GM18502 (cell line): Measurements from ENCODE around the gene RBFA.
"Not testable (repeated sequence)": the region's sequence is repeated elsewhere in the genome, so short reads cannot be mapped to it uniquely, and the experiment has no call there.

ENCODE experiments used
- ATAC-seq: cut with Tn5 transposase; IDR thresholded peaks from one replicate; pipeline ENCODE4 v1.9.1; 2021; ENCODE audit warnings: mild to moderate bottlenecking; ENCODE audit not compliant: unreplicated experiment, poor library complexity

The RBFA gene, protein sequence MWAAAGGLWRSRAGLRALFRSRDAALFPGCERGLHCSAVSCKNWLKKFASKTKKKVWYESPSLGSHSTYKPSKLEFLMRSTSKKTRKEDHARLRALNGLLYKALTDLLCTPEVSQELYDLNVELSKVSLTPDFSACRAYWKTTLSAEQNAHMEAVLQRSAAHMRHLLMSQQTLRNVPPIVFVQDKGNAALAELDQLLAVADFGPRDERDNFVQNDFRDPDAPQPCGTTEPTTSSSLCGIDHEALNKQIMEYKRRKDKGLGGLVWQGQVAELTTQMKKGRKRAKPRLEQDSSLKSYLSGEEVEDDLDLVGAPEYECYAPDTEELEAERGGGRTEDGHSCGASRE

DNA sequence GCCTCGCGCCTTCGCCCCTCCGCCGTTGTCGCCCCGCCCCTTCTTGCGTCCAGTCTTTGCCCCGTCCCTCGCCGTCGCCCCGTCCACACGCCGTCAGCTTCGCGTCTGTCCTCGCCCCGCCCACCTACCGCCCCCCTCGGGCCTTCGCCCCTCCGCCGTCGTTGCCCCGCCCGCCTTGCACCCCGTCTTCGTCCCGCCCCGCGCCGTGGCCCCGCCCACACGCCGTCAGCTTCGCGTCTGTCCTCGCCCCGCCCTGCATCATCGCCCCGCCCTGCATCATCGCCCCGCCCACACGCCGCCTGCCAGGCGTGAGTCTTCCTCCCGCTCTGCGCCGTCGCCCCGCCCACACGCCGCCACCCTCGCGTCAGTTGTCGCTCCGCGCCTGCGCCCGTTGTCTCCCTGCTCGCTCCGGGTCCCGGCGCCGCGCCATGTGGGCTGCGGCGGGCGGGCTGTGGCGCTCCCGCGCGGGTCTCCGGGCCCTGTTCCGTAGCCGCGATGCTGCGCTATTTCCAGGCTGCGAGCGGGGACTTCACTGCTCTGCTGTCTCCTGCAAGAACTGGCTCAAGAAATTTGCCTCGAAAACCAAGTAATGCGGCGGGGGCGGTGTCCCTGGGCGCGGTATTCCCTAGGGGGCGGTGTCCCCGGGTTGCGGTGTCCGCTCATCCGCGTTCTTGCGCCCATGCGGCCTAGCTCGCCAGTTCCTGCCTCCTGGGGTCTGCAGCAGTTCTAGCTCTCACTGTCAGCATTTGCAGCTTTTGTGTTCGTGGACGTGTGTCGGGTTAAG lies at the start of gene RBFA:
Gene RBFA, plus strand, starts transcription at position 367 of the 784 bp plus-strand sequence. Its CDS starts 62 bp downstream, at position 429.
- peak; percentile 75 for ATAC-seq

DNA sequence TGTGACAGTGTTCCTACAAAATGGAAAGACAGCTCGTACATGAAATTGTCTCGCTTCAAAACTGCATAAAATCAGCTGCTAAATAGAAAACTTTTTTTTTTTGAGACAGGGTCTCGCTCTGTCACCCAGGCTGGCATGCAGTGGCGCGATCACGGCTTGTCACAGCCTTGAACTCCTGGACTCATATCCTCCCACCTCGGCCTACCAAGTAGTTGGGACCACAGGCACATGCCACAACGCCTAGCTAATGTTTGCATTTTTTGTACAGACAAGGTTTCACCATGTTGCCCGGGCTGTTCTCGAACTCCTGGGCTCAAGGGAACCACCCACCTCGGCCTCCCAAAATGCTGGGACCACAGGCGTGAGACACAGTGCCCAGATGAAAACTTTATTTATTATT lies 49.1 kb upstream of the RBFA start:
- no peak for ATAC-seq

DNA sequence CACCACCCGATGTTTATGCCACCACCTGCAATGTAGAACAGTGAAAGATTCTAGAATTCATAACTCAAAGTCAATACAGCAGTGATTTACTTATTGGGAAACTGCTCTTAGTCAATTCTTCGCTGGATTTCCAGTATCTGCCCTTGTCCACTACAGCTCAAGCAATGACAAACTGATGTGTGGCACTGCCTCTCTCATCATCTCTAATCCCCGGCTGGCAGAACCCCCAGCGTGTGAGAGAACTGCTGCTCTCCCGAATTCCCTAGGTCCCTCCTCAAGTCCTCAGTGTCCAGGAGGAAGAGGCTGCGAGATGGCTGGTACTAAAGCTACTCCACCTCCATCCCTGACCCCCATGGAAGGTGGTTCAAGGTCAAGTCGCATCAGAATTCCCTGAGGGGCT lies 47.5 kb upstream of the RBFA start:
- ATAC-seq, result no peak

DNA sequence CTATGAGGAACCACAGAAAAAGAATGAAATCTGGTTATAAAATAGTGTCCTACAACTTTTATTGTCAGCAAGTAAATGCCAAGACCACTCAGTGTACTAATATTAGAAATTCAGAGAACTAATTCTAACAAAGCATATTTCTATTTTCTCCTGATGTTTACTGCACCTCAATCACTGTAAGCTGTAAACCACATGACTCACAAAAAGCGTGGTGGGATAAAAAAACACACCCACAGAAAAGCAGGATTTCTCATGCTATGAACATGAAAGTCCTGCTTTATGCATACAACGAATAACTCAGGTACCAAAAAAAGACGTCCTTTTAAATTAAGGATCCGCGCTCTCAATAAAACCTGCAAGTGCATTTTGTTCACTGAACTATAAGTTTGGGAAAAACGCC lies 46.7 kb upstream of the RBFA start:
- ATAC-seq, result no peak

GRCh38 chr18:79988071-79988450 lies 46.2 kb upstream of the RBFA start:
- peak; percentile 68 for ATAC-seq

GRCh38 chr18:79988451-79989194 lies 45.6 kb upstream of the RBFA start, which contains the start of gene TXNL4A:
Gene TXNL4A, minus strand, starts transcription at chr18:79988563. Its CDS starts 171 bp downstream, at chr18:79988392.
- peak; percentile 98 for ATAC-seq

DNA sequence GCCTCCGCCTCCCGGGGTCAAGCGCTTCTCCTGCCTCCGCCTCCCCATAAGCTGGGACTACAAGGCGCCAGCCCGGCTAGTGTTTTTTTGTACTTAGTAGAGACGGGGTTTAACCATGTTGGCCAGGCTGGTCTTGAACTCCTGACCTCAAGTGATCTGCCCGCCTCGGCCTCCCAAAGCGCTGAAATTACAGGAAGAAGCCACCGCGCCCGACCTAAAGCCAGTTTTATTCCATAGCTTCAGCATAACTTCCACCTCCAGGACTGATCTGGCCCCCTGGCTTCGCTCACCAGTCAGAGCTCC lies 45.1 kb upstream of the RBFA start:
- ATAC-seq, result no peak

- no peak for ATAC-seq
These were observed 42.7 kb upstream of the RBFA start for GRCh38 chr18:79991494-79991893.

DNA sequence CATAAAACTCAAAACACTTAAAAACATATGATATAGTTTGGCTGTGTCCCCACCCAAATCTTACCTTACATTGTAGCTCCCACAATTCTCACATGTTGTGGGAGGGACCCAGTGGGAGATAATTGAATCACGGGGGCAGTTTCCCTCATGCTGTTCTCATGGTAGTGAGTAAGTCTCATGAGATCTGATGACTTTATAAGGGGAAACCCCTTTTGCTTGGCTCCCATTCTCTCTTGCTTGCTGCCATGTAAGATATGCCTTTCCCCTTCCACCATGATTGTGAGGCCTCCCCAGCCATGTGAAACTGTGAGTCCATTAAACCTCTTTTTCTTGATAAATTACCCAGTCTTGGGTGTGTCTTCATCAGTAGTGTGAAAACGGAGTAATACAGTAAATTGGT lies 34.5 kb upstream of the RBFA start:
- ATAC-seq, result not testable (repeated sequence)

DNA sequence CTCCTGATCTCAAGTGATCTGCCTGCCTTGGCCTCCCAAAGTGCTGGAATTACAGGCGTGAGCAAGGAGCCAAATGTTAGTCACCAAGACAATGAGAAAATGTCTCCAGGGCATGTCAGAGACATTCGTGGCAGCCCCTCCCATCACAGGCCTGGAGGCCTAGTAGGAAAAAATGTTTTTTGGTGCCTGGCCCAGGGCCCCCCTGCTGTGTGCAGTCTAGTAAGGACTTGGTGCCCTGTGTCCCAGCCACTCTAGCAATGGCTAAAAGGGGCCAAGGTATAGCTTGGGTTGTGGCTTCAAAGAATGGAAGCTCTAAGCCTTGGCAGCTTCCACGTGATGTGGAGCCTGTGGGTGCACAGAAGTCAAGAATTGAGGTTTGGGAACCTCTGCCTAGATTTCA lies 33.4 kb upstream of the RBFA start:
- ATAC-seq, result no peak

GRCh38 chr18:80002468-80002867 lies 31.8 kb upstream of the RBFA start:
- ATAC-seq, result no peak

- no peak for ATAC-seq
These were observed 29.5 kb upstream of the RBFA start for GRCh38 chr18:80004600-80005342.

DNA sequence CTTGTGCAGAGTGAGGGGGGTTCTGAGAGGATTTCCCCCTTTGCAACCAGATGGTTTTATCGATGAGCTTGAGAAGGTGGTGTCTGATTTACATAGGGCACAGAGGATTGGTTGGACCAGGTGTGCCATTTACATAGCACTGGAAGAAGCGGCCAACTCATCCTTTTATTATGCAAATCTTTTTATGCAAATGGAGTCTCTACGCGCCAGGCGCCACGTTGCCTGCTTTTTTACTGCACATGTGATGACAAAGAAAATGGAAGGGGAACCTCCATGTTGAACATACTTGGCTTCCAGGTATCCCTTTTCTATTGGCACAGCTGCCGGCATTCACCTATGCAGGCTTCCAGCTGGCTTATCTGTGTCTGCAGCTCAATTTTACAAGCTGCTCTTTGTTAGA lies 27.5 kb upstream of the RBFA start:
- ATAC-seq, result no peak

GRCh38 chr18:80009661-80010550 lies 24.3 kb upstream of the RBFA start:
- ATAC-seq, result no peak

DNA sequence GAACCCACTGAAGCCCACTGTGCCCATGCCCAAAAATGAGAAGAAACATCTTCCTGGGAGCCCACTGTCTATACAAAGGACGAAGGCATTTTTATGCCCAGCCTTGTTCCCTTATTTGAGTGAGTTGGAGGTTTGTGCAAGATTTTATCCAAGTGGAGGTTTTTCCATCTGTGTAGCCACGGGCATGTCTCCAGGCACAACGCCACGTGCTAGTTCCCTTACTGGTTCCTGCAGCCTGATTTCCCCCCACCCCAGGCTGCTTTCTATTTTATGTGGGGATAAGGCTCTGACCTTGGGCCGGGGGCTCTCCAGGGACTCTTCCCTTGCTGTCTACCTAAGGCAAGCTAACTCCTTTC lies 23.7 kb upstream of the RBFA start:
- no peak for ATAC-seq

DNA sequence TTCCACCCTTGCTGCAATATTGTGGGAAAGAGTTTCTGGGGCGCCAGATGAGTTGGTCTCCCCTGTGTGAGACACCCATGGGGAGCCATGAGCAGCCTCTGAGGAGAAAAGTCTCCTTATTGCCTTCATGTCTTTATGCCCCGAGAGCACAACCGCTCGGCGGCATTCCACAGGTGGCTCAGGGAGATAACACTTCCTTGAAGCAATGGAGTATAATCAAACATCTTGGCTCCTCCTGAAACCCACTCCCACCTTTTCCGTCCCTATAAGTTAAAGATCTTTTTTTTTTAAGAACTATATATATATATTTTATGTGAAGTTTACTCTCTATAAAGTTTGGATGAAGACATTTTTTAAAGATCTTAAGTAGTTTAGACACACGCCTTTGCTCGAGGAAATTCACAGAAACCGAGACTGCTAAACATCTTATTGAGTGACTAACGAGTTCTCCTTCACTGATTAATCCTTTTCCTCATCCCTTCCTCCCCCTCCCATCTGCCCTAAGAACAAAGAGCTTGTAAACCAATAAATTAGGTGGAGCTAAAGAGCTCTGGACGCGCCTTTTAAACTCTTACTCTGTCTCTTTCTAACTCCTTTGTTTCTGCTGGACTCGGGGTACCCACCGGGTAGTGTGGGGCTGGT lies 22.6 kb upstream of the RBFA start:
- ATAC-seq, result not testable (repeated sequence)

- ATAC-seq, result no peak
These were observed 21.5 kb upstream of the RBFA start for GRCh38 chr18:80012714-80013113.

GRCh38 chr18:80022613-80023012 lies 11.6 kb upstream of the RBFA start:
- ATAC-seq, result no peak

GRCh38 chr18:80023173-80023572 lies 11.1 kb upstream of the RBFA start:
- no peak for ATAC-seq
